GM23248 (cell line): ENCODE results near the gene NCLN. TPM values are rescaled to one million over a fixed set of nuclear protein-coding genes. Genes with fewer than 3 reads are reported as not detected.
"Not testable (repeated sequence)": the region's sequence is repeated elsewhere in the genome, so short reads cannot be mapped to it uniquely, and the experiment has no call there.

Source experiments
- DNase-seq: peaks from one replicate; pipeline ENCODE4 v3.0.0-alpha.2; 2015
- H2AFZ ChIP-seq: fragments of 200-600 bp; sonication (generic); 2 replicates; pipeline ENCODE4 v1.6.1; 2016; ENCODE audit warnings: antibody characterized with exemption
- H3F3A ChIP-seq: fragments of 200-600 bp; sonication (generic); 2 replicates; pipeline ENCODE4 v1.6.1; 2016; ENCODE audit warnings: mild to moderate bottlenecking, antibody characterized with exemption, mixed run types; ENCODE audit not compliant: insufficient read depth
- H3K27ac ChIP-seq: fragments of 200-600 bp; sonication (generic); 2 replicates; pipeline ENCODE4 v1.5.1; 2016; ENCODE audit warnings: mild to moderate bottlenecking
- H3K27me3 ChIP-seq: fragments of 200-600 bp; sonication (generic); replicated peaks from 2 replicates; pipeline ENCODE4 v1.6.1; 2016; ENCODE audit warnings: mild to moderate bottlenecking; ENCODE audit not compliant: insufficient read depth
- H3K36me3 ChIP-seq: fragments of 200-600 bp; sonication (generic); 2 replicates; pipeline ENCODE4 v1.6.1; 2016; ENCODE audit warnings: low read depth, mild to moderate bottlenecking
- H3K4me1 ChIP-seq: fragments of 200-600 bp; sonication (generic); 2 replicates; pipeline ENCODE4 v1.6.1; 2016; ENCODE audit warnings: mild to moderate bottlenecking; ENCODE audit not compliant: insufficient read depth
- H3K4me2 ChIP-seq: fragments of 200-600 bp; sonication (generic); one replicate; pipeline ENCODE4 v1.6.1; 2016; ENCODE audit warnings: mild to moderate bottlenecking; ENCODE audit not compliant: unreplicated experiment
- H3K4me3 ChIP-seq: fragments of 200-600 bp; sonication (generic); 2 replicates; pipeline ENCODE4 v1.5.1; 2016; ENCODE audit warnings: mild to moderate bottlenecking
- H3K79me2 ChIP-seq: fragments of 200-600 bp; sonication (generic); 2 replicates; pipeline ENCODE4 v1.6.1; 2016; ENCODE audit warnings: mild to moderate bottlenecking; ENCODE audit not compliant: insufficient read depth
- H3K9ac ChIP-seq: fragments of 200-600 bp; sonication (generic); 2 replicates; pipeline ENCODE4 v1.6.1; 2016; ENCODE audit warnings: mild to moderate bottlenecking
- H3K9me2 ChIP-seq: fragments of 200-600 bp; sonication (generic); 2 replicates; pipeline ENCODE4 v1.6.1; 2016; ENCODE audit warnings: mixed run types, mild to moderate bottlenecking, moderate library complexity; ENCODE audit not compliant: insufficient read depth
- H3K9me3 ChIP-seq: fragments of 200-600 bp; sonication (generic); one replicate; pipeline ENCODE4 v1.6.1; 2017; ENCODE audit warnings: low read depth
- H4K20me1 ChIP-seq: fragments of 200-600 bp; sonication (generic); 2 replicates; pipeline ENCODE4 v1.6.0; 2016; ENCODE audit not compliant: insufficient read depth
- EZH2 ChIP-seq: fragments of 200-600 bp; sonication (generic); IDR thresholded peaks from 2 replicates; pipeline ENCODE4 v1.6.1; 2018; ENCODE audit warnings: antibody characterized with exemption, mild to moderate bottlenecking; ENCODE audit not compliant: insufficient read depth, poor library complexity, severe bottlenecking
- EZH2phosphoT487 ChIP-seq: fragments of 200-600 bp; sonication (generic); IDR thresholded peaks from 2 replicates; pipeline ENCODE4 v1.6.1; 2018; ENCODE audit warnings: antibody characterized with exemption, moderate library complexity, mild to moderate bottlenecking, low read depth; ENCODE audit not compliant: insufficient read depth
- WGBS, 2 experiments: methylation state at CpG; one replicate each; pipeline ENCODE4 v1.1.6; 2015 to 2017; ENCODE audit warnings: low lambda C conversion rate in 2 of 2, low coverage in 1 of 2; ENCODE audit errors: missing lambda C conversion rate in 2 of 2; 5-methylcytosine and 5-hydroxymethylcytosine counted together
- in situ Hi-C: fragments of 300-500 bp; cut with MboI; formaldehyde crosslinking; loops from 2 replicates; pipeline ENCODE4 v1.15.0; 2020
- polyA plus RNA-seq: library from polyadenylated mRNA; unstranded; fragments of >200 nt; fragmentation: Nextera tagmentation; extraction: Ambion mirVana; gene quantifications from 2 replicates; pipeline ENCODE4 v1.2.1, GENCODE V29; 2016
- total RNA-seq: library from RNA; depleted of rRNA; stranded (reverse); fragments of >200 nt; shearing (Covaris generic); gene quantifications from 2 replicates; pipeline ENCODE4 v1.2.3, GENCODE V29; 2014

The NCLN gene
- total and polyA plus RNA-seq, 2 experiments from 2014 or later = 73.0 to 84.8 TPM

GRCh38 chr19:3220576-3220975, 34.8 kb downstream of the NCLN start:
- Histone ChIP-seq H3K79me2 (no peaks in the 10 kb centered on the region), H3K4me2 (no peak overlapping the region), H3K4me3 (no peak overlapping the region), H3K9me3 (no peaks in the 10 kb centered on the region), H3K27ac (no peak overlapping the region), H3K9ac (no peak overlapping the region), H3K27me3 (peaks cover 3% of the 10 kb centered on the region; the same call in 1 of the 2 replicates), H3K4me1 (no peaks in the 10 kb centered on the region), H3K9me2 (no peaks in the 10 kb centered on the region), H3K36me3 (no peaks in the 10 kb centered on the region), H2AFZ (no peak overlapping the region), H3F3A (no peaks in the 10 kb centered on the region), H4K20me1 (no peaks in the 10 kb centered on the region)
- in situ Hi-C loops = no loop called here
- TF ChIP-seq EZH2 (no peak), EZH2phosphoT487 (no peak)
- WGBS, 2 experiments = 57 to 71% methylated on average over 12 of the region's 12 CpGs
- no peak for DNase-seq

GRCh38 chr19:3221576-3221975, 35.8 kb downstream of the NCLN start:
- H3K27ac ChIP-seq, H3K27me3 ChIP-seq, in situ Hi-C loops, H3K4me2 ChIP-seq, H2AFZ ChIP-seq, H3F3A ChIP-seq, H3K9me2 ChIP-seq, H3K36me3 ChIP-seq, H3K9ac ChIP-seq, H3K79me2 ChIP-seq, H4K20me1 ChIP-seq, H3K4me1 ChIP-seq, H3K4me3 ChIP-seq, DNase-seq, H3K9me3 ChIP-seq: not testable (repeated sequence)
- 56 to 75% methylated on average over 4 to 5 of the region's 5 CpGs for WGBS, 2 experiments

- Histone ChIP-seq H3K9me2 (no peaks in the 10 kb centered on the region), H3K27me3 (peaks cover 14% of the 10 kb centered on the region), H3K4me2 (no peak overlapping the region), H3K9ac (no peak overlapping the region), H3K36me3 (no peaks in the 10 kb centered on the region), H3F3A (no peaks in the 10 kb centered on the region), H3K27ac (no peak overlapping the region), H3K79me2 (no peaks in the 10 kb centered on the region), H4K20me1 (no peaks in the 10 kb centered on the region), H3K4me1 (no peaks in the 10 kb centered on the region), H2AFZ (no peak overlapping the region), H3K9me3 (no peaks in the 10 kb centered on the region), H3K4me3 (no peak overlapping the region)
- DNase-seq = no peak
- TF ChIP-seq EZH2phosphoT487 = no peak
- TF ChIP-seq EZH2 = no peak
- in situ Hi-C loops = no loop called here
- WGBS, 2 experiments = 82 to 83% methylated on average over 4 to 5 of the region's 5 CpGs
These were observed 37.0 kb downstream of the NCLN start for GRCh38 chr19:3222709-3223108.

GRCh38 chr19:3224346-3225168, 38.8 kb downstream of the NCLN start, which contains the start of gene CELF5:
CELF5 (plus strand) TSS chr19:3224661; CDS start chr19:3224740, 79 bp downstream.
- peaks cover 26% of the 10 kb centered on the region for H3K27me3 ChIP-seq
- H3K4me1 ChIP-seq = no peaks in the 10 kb centered on the region
- H3K9me2 ChIP-seq = no peaks in the 10 kb centered on the region
- H3K27ac ChIP-seq = no peak within 1 kb of the TSS
- in situ Hi-C loops = no loop called here
- no peak for TF ChIP-seq EZH2
- no peak for TF ChIP-seq EZH2phosphoT487
- peak within 1 kb of the TSS; percentile 26 for H3K4me2 ChIP-seq
- H3K4me3 ChIP-seq = 0 out of 2 replicates have a peak within 1 kb of the TSS, but pooled peaks have one; percentile 46
- 3 to 4% methylated on average over 40 to 70 of the region's 94 CpGs for WGBS, 2 experiments
- H3K36me3 ChIP-seq = no peaks in the 10 kb centered on the region
- no peak within 1 kb of the TSS for H2AFZ ChIP-seq
- DNase-seq = peak; percentile 73
- H3K79me2 ChIP-seq = no peaks in the 10 kb centered on the region
- no peaks in the 10 kb centered on the region for H3F3A ChIP-seq
- H3K9me3 ChIP-seq = no peaks in the 10 kb centered on the region
- H3K9ac ChIP-seq = no peak within 1 kb of the TSS
- H4K20me1 ChIP-seq = no peaks in the 10 kb centered on the region

GRCh38 chr19:3225169-3225485, 39.4 kb downstream of the NCLN start:
- no peak for TF ChIP-seq EZH2phosphoT487
- no peak for TF ChIP-seq EZH2
- no peaks in the 10 kb centered on the region for H3F3A ChIP-seq
- peaks cover 32% of the 10 kb centered on the region for H3K27me3 ChIP-seq
- H3K9ac ChIP-seq = no peak overlapping the region
- no peak for DNase-seq
- H3K4me2 ChIP-seq = no peak overlapping the region
- H2AFZ ChIP-seq = no peak overlapping the region
- H3K79me2 ChIP-seq = no peaks in the 10 kb centered on the region
- H3K27ac ChIP-seq = no peak overlapping the region
- 1% methylated on average over 9 of the region's 9 CpGs; no CpG with 5 or more reads in 1 of the 2 experiments for WGBS, 2 experiments
- no peaks in the 10 kb centered on the region for H3K36me3 ChIP-seq
- H3K9me2 ChIP-seq = no peaks in the 10 kb centered on the region
- in situ Hi-C loops = no loop called here
- no peaks in the 10 kb centered on the region for H3K9me3 ChIP-seq
- H3K4me1 ChIP-seq = no peaks in the 10 kb centered on the region
- H3K4me3 ChIP-seq = no peak overlapping the region
- no peaks in the 10 kb centered on the region for H4K20me1 ChIP-seq
